ENCODE results near the gene LAMA3. TPM values are rescaled to one million over a fixed set of nuclear protein-coding genes. Genes with fewer than 3 reads are reported as not detected.
A peak's percentile ranks its signal among the peaks of the same experiment; 100 is the strongest.

Gene LAMA3
- 1.7 TPM for total RNA-seq (ENCODE audit: unreplicated experiment)
- long read RNA-seq = 0 reads

DNA sequence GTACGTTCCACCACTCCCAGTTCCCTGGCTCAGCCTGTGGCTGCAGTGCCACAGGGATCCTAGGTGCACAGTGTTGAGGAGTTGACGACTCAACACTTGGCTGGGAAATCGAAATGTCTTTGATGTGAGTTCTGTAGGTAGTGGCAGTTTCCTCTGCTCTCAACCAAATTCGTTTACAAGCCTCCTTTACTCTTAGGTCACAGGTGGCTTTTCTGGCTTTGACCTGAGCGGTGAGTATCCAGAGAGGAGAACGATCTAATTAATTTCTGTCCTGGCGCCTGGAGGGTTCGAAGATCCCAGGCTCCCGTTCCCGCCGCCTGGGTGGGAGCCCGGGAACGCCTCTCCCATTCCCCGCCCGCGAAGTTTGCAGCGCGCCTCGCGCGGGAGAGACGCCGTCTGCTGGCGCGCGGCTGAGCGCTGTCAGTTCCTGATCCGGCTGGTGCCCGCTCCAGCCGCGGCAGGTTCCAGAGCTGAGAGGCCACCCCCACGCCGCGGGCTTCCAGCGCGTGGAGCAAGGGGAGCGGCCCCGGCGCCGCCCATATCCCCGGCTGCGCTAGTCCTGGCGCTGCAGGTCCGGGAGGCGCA is at the start of gene LAMA3:
Gene LAMA3 (plus strand): TSS at position 423 of the 585 bp plus-strand sequence. CDS start 231 bp downstream, outside the sequence.
- peak; percentile 41 for DNase-seq (ENCODE audit: low spot score)
- H3K27ac Mint-ChIP-seq (ENCODE audit: unreplicated experiment) = no peak within 1 kb of the TSS
- peaks cover 5% of the 10 kb centered on the region for H3K4me1 Mint-ChIP-seq (ENCODE audit: unreplicated experiment)
- peak within 1 kb of the TSS; percentile 82 for H3K4me3 Mint-ChIP-seq (ENCODE audit: unreplicated experiment)
- no peaks in the 10 kb centered on the region for H3K27me3 Mint-ChIP-seq (ENCODE audit: unreplicated experiment)
- no peak for TF ChIP-seq CTCF (IDR thresholded peaks at IDR 0.05; ENCODE audit: unreplicated experiment)
- H3K36me3 Mint-ChIP-seq (ENCODE audit: low read depth, unreplicated experiment) = no peaks in the 10 kb centered on the region
- H3K9me3 Mint-ChIP-seq (ENCODE audit: unreplicated experiment) = no peaks in the 10 kb centered on the region

- H3K36me3 Mint-ChIP-seq (ENCODE audit: low read depth, unreplicated experiment) = peaks cover 4% of the 10 kb centered on the region
- no peak for DNase-seq (ENCODE audit: low spot score)
- H3K27me3 Mint-ChIP-seq (ENCODE audit: unreplicated experiment) = peaks cover 6% of the 10 kb centered on the region
- H3K9me3 Mint-ChIP-seq (ENCODE audit: unreplicated experiment) = peaks cover 3% of the 10 kb centered on the region
- no peak overlapping the region for H3K27ac Mint-ChIP-seq (ENCODE audit: unreplicated experiment)
- no peak for TF ChIP-seq CTCF (IDR thresholded peaks at IDR 0.05; ENCODE audit: unreplicated experiment)
- no peaks in the 10 kb centered on the region for H3K4me1 Mint-ChIP-seq (ENCODE audit: unreplicated experiment)
- H3K4me3 Mint-ChIP-seq (ENCODE audit: unreplicated experiment) = no peak overlapping the region
Measured at GRCh38 chr18:23640052-23640451, 49.2 kb upstream of the LAMA3 start.

- no peak overlapping the region for H3K27ac Mint-ChIP-seq (ENCODE audit: unreplicated experiment)
- no peak overlapping the region for H3K4me3 Mint-ChIP-seq (ENCODE audit: unreplicated experiment)
- H3K9me3 Mint-ChIP-seq (ENCODE audit: unreplicated experiment) = peaks cover 3% of the 10 kb centered on the region
- H3K36me3 Mint-ChIP-seq (ENCODE audit: low read depth, unreplicated experiment) = peaks cover 4% of the 10 kb centered on the region
- H3K27me3 Mint-ChIP-seq (ENCODE audit: unreplicated experiment) = peaks cover 6% of the 10 kb centered on the region
- no peak for DNase-seq (ENCODE audit: low spot score)
- TF ChIP-seq CTCF (IDR thresholded peaks at IDR 0.05; ENCODE audit: unreplicated experiment) = no peak
- no peaks in the 10 kb centered on the region for H3K4me1 Mint-ChIP-seq (ENCODE audit: unreplicated experiment)
Measured at GRCh38 chr18:23641143-23641720, 48.0 kb upstream of the LAMA3 start.

DNA sequence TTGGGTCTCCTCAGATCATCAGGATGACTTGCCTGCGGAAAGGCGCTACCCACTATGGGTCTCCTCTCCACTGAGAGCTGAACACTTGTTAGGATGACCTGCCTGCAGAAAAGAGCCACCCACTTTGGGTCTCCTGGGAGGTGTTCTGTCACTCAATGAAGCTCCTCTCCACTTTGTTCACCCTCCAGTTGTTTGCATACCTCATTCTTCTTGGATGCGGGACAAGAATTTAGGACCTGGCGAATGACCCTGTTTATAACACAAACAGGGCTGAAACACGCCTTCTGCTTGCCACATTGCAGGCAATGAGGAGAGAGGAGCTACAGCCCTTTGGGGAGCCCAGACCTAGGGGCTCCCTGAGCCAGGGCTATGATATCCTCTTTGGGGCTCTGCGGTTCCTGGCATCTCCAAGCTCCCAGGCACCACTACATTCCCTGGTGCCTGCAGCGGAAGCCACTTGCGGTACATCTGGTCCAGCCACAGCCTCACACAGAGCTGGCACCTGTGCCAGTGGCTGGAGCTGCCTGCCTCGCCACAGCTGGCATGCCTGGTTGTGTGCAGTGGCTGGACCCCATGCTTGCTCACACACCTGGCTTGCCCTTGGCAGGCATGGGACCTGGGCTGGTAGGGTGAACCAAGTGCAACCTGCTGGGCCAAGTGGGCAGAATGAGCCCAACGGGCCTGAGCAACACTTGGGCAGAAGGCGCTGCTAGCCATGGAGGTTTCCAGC is 47.2 kb upstream of the LAMA3 start:
- Mint-ChIP-seq H3K27ac (ENCODE audit: unreplicated experiment) (no peak overlapping the region), H3K4me3 (ENCODE audit: unreplicated experiment) (no peak overlapping the region), H3K27me3 (ENCODE audit: unreplicated experiment) (peaks cover 6% of the 10 kb centered on the region), H3K4me1 (ENCODE audit: unreplicated experiment) (no peaks in the 10 kb centered on the region), H3K36me3 (ENCODE audit: low read depth, unreplicated experiment) (peaks cover 4% of the 10 kb centered on the region), H3K9me3 (ENCODE audit: unreplicated experiment) (peaks cover 3% of the 10 kb centered on the region)
- no peak for TF ChIP-seq CTCF (IDR thresholded peaks at IDR 0.05; ENCODE audit: unreplicated experiment)
- no peak for DNase-seq (ENCODE audit: low spot score)
